Effector memory CD4-positive, alpha-beta T cell (primary cell): ENCODE data around the gene ACACA.
"Not testable (repeated sequence)": the region's sequence is repeated elsewhere in the genome, so short reads cannot be mapped to it uniquely, and the experiment has no call there.

ENCODE experiments used
- DNase-seq, 3 donors: peaks; one replicate each; pipeline ENCODE4 v3.0.0-alpha.2; 2020
- H3K27ac ChIP-seq: 2 replicates; pipeline ENCODE4 v1.7.0; 2013; ENCODE audit warnings: mild to moderate bottlenecking, low read length, moderate library complexity; ENCODE audit not compliant: insufficient read depth, poor library complexity, severe bottlenecking
- H3K27me3 ChIP-seq: replicated peaks from 2 replicates; pipeline ENCODE4 v1.7.0; 2013; ENCODE audit warnings: mild to moderate bottlenecking, low read length; ENCODE audit not compliant: insufficient read depth, control insufficient read depth, poor library complexity, severe bottlenecking
- H3K36me3 ChIP-seq: 2 replicates; pipeline ENCODE4 v1.7.0; 2013; ENCODE audit warnings: mild to moderate bottlenecking, low read length, moderate library complexity; ENCODE audit not compliant: control insufficient read depth, insufficient read depth
- H3K4me1 ChIP-seq: 2 replicates; pipeline ENCODE4 v1.7.0; 2013; ENCODE audit warnings: low read length, mild to moderate bottlenecking; ENCODE audit not compliant: control insufficient read depth, insufficient read depth, poor library complexity, severe bottlenecking
- H3K4me3 ChIP-seq: 2 replicates; pipeline ENCODE4 v1.7.0; 2013; ENCODE audit warnings: low read length, low read depth, mild to moderate bottlenecking; ENCODE audit not compliant: insufficient read depth, poor library complexity, severe bottlenecking
- H3K9me3 ChIP-seq: 2 replicates; pipeline ENCODE4 v1.7.0; 2013; ENCODE audit warnings: mild to moderate bottlenecking, low read length, moderate library complexity; ENCODE audit not compliant: control insufficient read depth
- total RNA-seq, 3 donors: gene quantifications; one replicate each; lab custom pipeline; 2026; lab: John Stamatoyannopoulos, UW

Gene ACACA
- total RNA-seq, result 23.7 to 38.3 (median 32.8) reads per million in 3 donors

DNA sequence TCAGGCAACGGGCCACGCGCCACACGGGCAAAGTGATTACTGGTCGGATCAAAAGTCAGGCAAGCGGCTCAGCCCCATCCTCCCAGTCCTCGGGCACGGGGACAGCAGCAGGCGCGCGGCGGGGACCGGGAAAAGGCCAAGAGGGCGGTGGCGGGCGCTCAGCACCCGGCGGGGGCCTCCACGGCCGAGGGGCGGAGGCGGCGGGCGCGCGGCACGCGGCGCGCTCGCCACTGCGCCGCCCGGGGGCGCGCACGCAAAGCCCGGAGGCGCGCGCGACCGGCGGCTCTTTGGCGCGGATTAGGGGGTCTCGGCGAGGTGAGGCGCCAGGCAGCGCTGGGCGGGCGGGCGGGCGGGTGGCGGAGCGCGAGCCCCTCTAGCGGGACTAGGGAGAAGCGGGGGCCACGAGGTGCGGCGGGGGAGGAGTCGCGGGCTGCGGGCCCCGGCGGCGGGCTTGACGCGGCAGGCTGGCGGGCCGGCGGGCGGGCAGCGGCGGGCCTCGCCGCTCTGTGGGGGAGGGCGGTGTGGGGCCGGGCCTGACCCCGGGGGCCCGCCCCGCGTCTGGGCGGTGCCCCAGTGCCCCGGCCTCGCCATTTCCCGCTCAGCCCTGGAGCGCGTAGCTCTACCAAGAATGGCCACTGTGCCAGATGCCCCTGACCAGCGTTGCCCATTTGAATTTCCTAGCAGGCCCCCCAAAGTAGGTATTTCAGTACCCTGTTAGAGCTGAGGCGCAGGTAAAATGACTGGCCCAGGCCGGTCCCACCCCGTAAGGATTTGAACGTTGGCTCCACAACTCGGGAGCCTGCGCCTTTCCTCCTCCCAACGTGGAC, at the start of gene ACACA, which contains the start of gene TADA2A:
ACACA (minus strand) TSS at position 202 of the 827 bp plus-strand sequence. CDS start 537 bp downstream, outside the sequence.
TADA2A (plus strand) TSS at position 252 of the 827 bp plus-strand sequence. CDS start 4,480 bp downstream, outside the sequence.
- peaks cover 4% of the 10 kb centered on the region for H3K4me1 ChIP-seq
- peak; percentile 62 to 66 (median 63) for DNase-seq
- H3K27ac ChIP-seq, result peak within 1 kb of the TSS; percentile 68
- H3K27me3 ChIP-seq, result no peaks in the 10 kb centered on the region
- no peaks in the 10 kb centered on the region for H3K9me3 ChIP-seq
- H3K4me3 ChIP-seq, result peak within 1 kb of the TSS; percentile 96
- H3K36me3 ChIP-seq, result peaks cover 2% of the 10 kb centered on the region

DNA sequence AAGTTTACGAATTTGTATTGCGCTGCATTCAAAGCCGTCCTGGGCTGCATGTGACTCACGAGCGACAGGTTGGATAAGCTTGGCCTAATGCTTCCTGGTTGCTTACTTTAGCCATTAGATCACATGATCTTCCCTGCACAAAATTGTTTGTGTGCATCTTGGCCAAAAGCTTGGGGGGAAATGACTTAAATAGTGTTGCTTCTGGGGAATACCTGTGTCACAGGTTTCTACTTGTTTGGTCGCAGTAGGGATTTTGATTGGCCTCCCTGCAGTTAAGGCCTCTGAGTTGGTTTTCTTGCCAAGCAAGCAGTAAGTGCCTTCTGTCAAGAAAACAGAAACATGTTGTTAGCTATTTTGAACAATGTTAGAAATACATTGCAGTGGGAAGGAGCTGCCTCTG, 43.5 kb upstream of the ACACA start:
- no peak for DNase-seq
- no peaks in the 10 kb centered on the region for H3K4me1 ChIP-seq
- H3K4me3 ChIP-seq, result no peak overlapping the region
- H3K27ac ChIP-seq, result no peak overlapping the region
- no peaks in the 10 kb centered on the region for H3K9me3 ChIP-seq
- H3K36me3 ChIP-seq, result peaks cover 22% of the 10 kb centered on the region
- H3K27me3 ChIP-seq, result no peaks in the 10 kb centered on the region

DNA sequence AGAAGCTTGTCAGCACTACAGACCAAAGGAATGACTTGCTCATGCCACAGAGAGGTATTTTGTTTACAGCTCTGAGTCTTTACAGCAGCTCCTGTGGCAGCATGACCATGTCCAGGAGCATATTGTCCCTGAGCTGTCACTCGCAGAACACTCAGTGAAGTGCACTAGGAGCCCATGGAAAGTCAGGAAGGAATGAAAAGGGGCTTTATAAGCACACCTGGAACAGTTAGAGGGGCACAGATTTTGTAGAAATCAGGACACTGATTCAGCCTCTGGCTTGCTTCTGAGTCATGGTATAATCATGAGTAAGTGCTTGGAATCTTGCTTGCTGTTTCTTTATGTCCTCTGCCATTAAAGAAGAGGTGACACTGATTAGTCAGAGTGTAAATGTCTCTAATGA, 41.0 kb upstream of the ACACA start:
- H3K4me3 ChIP-seq, result no peak overlapping the region
- H3K27me3 ChIP-seq, result no peaks in the 10 kb centered on the region
- no peak for DNase-seq
- no peak overlapping the region for H3K27ac ChIP-seq
- no peaks in the 10 kb centered on the region for H3K9me3 ChIP-seq
- no peaks in the 10 kb centered on the region for H3K4me1 ChIP-seq
- H3K36me3 ChIP-seq, result peaks cover 32% of the 10 kb centered on the region

DNA sequence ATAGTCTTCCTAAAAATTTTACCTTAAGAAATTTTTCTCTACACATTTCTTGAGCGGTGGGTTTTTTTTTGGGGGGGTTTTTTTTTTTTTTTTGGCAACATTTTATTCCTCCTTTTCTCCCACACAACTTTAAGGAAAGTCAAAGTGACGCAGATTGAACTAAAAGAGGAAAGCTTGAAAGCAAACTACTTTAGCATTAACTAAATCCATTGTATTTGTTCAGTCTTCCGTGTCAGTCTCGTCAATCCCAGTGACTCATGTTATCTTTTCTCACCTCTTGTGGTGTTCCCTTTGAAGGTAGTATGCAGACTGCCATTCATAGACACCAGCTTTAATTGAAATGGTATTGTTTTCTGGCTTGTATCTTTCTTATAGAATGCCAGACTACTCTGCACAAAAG, 39.4 kb upstream of the ACACA start:
- Histone ChIP-seq H3K27ac (no peak overlapping the region), H3K4me3 (no peak overlapping the region), H3K36me3 (peaks cover 45% of the 10 kb centered on the region), H3K9me3 (no peaks in the 10 kb centered on the region), H3K4me1 (no peaks in the 10 kb centered on the region), H3K27me3 (no peaks in the 10 kb centered on the region)
- DNase-seq, result no peak

DNA sequence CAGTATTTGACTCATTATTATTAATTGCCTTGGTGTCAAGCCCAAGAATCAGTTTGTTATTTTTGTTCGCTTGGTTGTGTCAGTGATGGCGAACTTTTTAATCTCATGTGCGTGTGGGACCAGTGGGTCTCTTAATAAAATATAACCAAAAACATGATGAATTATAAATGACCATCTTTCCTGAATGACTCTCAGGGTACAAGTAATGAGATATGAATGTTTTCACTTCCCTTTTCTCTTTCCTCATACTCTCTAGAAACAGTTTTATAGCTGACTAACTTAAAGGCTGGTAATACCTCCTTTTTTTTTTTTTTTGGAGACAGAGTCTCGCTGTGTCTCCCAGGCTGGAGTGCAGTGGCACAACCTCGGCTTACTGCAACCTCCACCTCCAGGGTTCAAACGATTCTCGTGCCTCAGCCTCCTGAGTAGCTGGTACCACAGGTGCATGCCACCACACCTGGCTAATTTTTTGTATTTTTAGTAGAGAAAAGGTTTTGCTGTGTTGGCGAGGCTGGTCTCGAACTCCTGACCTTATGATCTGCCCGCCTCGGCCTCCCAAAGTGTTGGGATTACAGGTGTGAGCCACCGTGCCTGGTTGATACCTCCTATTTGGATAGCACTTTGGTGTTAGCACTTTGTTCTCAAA, 34.9 kb upstream of the ACACA start:
- H3K4me3 ChIP-seq, H3K4me1 ChIP-seq, H3K27ac ChIP-seq, H3K27me3 ChIP-seq, DNase-seq, H3K9me3 ChIP-seq: not testable (repeated sequence)
- H3K36me3 ChIP-seq, result peaks cover 45% of the 10 kb centered on the region

DNA sequence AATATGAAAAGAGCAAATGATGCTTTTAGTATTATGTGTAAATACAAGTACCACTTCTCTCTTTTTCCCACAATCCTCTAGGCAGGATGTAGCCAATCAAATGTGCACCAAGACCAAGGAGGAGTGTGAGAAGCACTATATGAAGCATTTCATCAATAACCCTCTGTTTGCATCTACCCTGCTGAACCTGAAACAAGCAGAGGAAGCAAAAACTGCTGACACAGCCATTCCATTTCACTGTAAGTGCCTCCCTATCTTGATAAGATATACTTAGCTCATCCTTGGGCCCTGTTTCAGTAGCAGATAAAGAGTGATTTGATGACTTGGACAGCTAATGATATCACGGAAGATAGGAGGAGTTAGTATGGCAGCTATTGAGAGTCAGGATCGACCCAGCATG, 33.8 kb upstream of the ACACA start:
- no peak for DNase-seq
- H3K36me3 ChIP-seq, result peaks cover 41% of the 10 kb centered on the region

DNA sequence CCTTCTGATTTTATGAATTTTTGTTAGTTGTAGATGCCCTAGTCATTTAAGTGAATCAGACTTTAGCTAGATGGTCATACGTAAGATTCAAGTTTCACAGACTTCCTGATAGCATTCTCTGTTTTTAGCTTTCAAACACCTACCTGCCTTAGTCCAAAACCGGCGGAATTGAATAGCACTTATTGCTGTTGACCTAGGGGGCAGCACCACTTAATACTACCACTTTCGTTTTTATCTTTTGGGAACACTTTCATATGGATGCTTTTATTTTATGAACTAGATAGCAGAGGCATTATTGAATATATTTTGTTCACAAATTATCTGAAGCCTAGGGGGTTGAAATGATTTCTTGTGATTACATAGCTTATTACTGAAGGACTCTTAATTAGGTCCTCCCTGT, 31.5 kb upstream of the ACACA start:
- DNase-seq, result no peak
- Histone ChIP-seq H3K36me3 (peaks cover 36% of the 10 kb centered on the region), H3K27me3 (no peaks in the 10 kb centered on the region), H3K27ac (no peak overlapping the region), H3K4me1 (no peaks in the 10 kb centered on the region), H3K9me3 (no peaks in the 10 kb centered on the region), H3K4me3 (no peak overlapping the region)

More for the DNA sequence above, 33.8 kb upstream of the ACACA start:
- no peaks in the 10 kb centered on the region for H3K4me1 ChIP-seq
- H3K9me3 ChIP-seq, result no peaks in the 10 kb centered on the region
- no peaks in the 10 kb centered on the region for H3K27me3 ChIP-seq
- H3K4me3 ChIP-seq, result no peak overlapping the region
- no peak overlapping the region for H3K27ac ChIP-seq

DNA sequence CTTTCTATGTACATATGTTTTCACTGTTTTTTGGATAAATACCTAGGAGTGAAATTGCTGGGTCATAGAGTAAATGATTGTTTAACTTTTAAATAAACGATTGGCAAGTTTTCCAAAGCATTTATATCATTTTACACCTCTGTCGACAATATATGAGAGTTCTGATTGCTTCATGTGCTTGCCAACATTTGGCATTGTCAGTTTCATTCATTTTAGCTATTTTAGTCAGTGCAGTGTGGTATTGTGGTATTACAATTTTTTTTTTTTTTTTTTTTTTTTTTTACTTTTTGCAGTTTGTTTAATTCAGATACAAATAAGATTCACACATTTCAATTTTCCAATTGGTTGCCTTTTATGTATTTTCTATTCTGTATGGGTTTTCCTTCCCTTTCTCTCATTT, 26.0 kb upstream of the ACACA start:
- no peaks in the 10 kb centered on the region for H3K9me3 ChIP-seq
- H3K27ac ChIP-seq, result no peak overlapping the region
- no peak overlapping the region for H3K4me3 ChIP-seq
- peaks cover 12% of the 10 kb centered on the region for H3K36me3 ChIP-seq
- no peak for DNase-seq
- no peaks in the 10 kb centered on the region for H3K27me3 ChIP-seq
- no peaks in the 10 kb centered on the region for H3K4me1 ChIP-seq

DNA sequence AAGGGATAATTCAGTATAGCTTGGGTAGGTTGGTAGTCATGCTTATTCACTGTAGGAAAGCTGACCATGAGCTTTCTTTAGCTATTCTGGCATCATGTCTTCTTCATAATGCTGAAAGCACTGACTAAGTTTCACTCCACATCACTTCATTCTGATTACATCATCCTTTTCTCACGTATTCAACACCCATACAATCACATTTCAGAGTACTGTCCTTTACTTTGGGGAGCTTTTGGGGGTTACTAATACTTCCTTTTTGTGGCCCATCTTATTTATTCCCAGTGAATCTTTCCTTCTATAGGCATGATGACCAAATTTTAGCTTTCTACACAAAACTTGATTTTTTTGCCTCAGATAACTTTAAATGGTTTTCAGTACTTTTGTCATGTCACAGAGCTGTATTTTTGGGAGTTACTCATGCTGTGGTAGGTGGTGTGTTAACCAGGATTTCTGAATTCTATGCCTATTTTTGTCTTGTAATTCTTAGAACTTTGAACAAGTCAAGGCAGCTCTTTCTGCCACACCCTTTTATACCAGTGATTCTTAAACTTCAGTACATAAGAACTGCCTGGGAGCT, 23.5 kb upstream of the ACACA start:
- H3K36me3 ChIP-seq, result peaks cover 29% of the 10 kb centered on the region
- no peaks in the 10 kb centered on the region for H3K27me3 ChIP-seq
- H3K4me3 ChIP-seq, result no peak overlapping the region
- no peak overlapping the region for H3K27ac ChIP-seq
- no peaks in the 10 kb centered on the region for H3K9me3 ChIP-seq
- no peaks in the 10 kb centered on the region for H3K4me1 ChIP-seq
- DNase-seq, result no peak

DNA sequence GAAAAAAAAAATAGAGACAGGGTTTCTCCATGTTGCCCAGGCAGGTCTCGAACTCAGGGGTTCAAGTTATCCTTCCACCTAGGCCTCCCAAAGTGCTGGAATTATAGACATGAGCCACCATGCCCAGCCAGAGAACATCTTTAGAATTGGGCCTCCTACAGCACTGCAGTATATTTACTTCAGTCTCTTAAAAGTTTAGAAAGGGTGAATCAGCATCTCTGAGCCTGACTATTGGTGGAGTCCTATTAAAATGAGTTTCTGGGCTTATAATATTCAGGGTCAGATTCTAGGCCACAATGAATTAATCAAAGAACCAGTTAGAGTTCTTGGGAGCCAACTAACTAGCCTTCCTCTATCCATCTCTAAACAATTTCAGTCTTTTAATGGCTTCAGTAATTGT, 22.8 kb upstream of the ACACA start:
- Histone ChIP-seq H3K36me3 (peaks cover 34% of the 10 kb centered on the region), H3K27ac (no peak overlapping the region)

More for the DNA sequence above, 22.8 kb upstream of the ACACA start:
- Histone ChIP-seq H3K4me1 (no peaks in the 10 kb centered on the region), H3K27me3 (no peaks in the 10 kb centered on the region), H3K4me3 (no peak overlapping the region), H3K9me3 (no peaks in the 10 kb centered on the region)
- no peak for DNase-seq
